Measurements from ENCODE around the gene EMCN. TPM values are rescaled to one million over a fixed set of nuclear protein-coding genes. Genes with fewer than 3 reads are reported as not detected.

EMCN gene
- total RNA-seq, 1 experiment from 2014 or later: not detected

- H3K27me3 Mint-ChIP-seq (ENCODE audit: low read depth): no peaks in the 10 kb centered on the region
- DNase-seq (ENCODE audit: low spot score) (no peak), ATAC-seq (no peak)
- peaks cover 28% of the 10 kb centered on the region for H3K9me3 Mint-ChIP-seq
- H3K36me3 Mint-ChIP-seq: peaks cover 8% of the 10 kb centered on the region; the same call in 1 of the 2 replicates
- H3K4me3 Mint-ChIP-seq: no peak overlapping the region
- TF ChIP-seq MYBL2 (CRISPR knock-in tag; IDR thresholded peaks at IDR 0.05): no peak
- no peak for TF ChIP-seq GRHL2 (CRISPR knock-in tag; IDR thresholded peaks at IDR 0.05; ENCODE audit: insufficient replicate concordance, severe bottlenecking)
- no peak for TF ChIP-seq TEAD4 (CRISPR knock-in tag; IDR thresholded peaks at IDR 0.05)
- TF ChIP-seq AFF4 (CRISPR knock-in tag; IDR thresholded peaks at IDR 0.05; ENCODE audit: borderline replicate concordance): no peak
- no peak for TF ChIP-seq SMAD3 (CRISPR knock-in tag; IDR thresholded peaks at IDR 0.05; ENCODE audit: borderline replicate concordance)
- no peak for TF ChIP-seq ZNF512 (CRISPR knock-in tag; IDR thresholded peaks at IDR 0.05; ENCODE audit: borderline replicate concordance)
- TF ChIP-seq TP53 (CRISPR knock-in tag; IDR thresholded peaks at IDR 0.05): no peak
- no peak for TF ChIP-seq EMX1 (CRISPR knock-in tag; IDR thresholded peaks at IDR 0.05)
- TF ChIP-seq TEAD1 (CRISPR knock-in tag; IDR thresholded peaks at IDR 0.05): no peak
- TF ChIP-seq PRDM15 (CRISPR knock-in tag; IDR thresholded peaks at IDR 0.05): no peak
- no peak for TF ChIP-seq ERG (CRISPR knock-in tag; IDR thresholded peaks at IDR 0.05)
- TF ChIP-seq ZNF671 (CRISPR knock-in tag; IDR thresholded peaks at IDR 0.05): no peak
- TF ChIP-seq RELA (CRISPR knock-in tag; IDR thresholded peaks at IDR 0.05; ENCODE audit: borderline replicate concordance): no peak
- no peak for TF ChIP-seq ATF1 (CRISPR knock-in tag; IDR thresholded peaks at IDR 0.05)
- TF ChIP-seq NR1H2 (CRISPR knock-in tag; IDR thresholded peaks at IDR 0.05): no peak
- H3K4me1 Mint-ChIP-seq: no peaks in the 10 kb centered on the region
- ChIA-PET POLR2A (no interaction called here), CTCF (no interaction called here)
- no peak overlapping the region for H3K27ac Mint-ChIP-seq
Observed at GRCh38 chr4:100525686-100526085, 7.9 kb upstream of the EMCN start.

GRCh38 chr4:100519205-100519604, 1.4 kb upstream of the EMCN start:
- H3K4me1 Mint-ChIP-seq: peaks cover 17% of the 10 kb centered on the region
- DNase-seq (ENCODE audit: low spot score) (no peak), ATAC-seq (no peak)
- ChIA-PET POLR2A (no interaction called here), CTCF (no interaction called here)
- no peaks in the 10 kb centered on the region for H3K9me3 Mint-ChIP-seq
- H3K27me3 Mint-ChIP-seq (ENCODE audit: low read depth): no peaks in the 10 kb centered on the region
- no peaks in the 10 kb centered on the region for H3K36me3 Mint-ChIP-seq
- no peak overlapping the region for H3K4me3 Mint-ChIP-seq
- no peak overlapping the region for H3K27ac Mint-ChIP-seq
- TF ChIP-seq ZNF425 (CRISPR knock-in tag; conservative IDR thresholded peaks at IDR 0.05): no peak
- TF ChIP-seq ZNF121 (CRISPR knock-in tag; IDR thresholded peaks at IDR 0.05): no peak
- TF ChIP-seq ATF2 (CRISPR knock-in tag; IDR thresholded peaks at IDR 0.05; ENCODE audit: borderline replicate concordance, low read depth): no peak
- no peak for TF ChIP-seq KAT7 (CRISPR knock-in tag; IDR thresholded peaks at IDR 0.05; ENCODE audit: borderline replicate concordance)
- no peak for TF ChIP-seq RELA (CRISPR knock-in tag; IDR thresholded peaks at IDR 0.05; ENCODE audit: borderline replicate concordance)
- TF ChIP-seq ELF4 (CRISPR knock-in tag; IDR thresholded peaks at IDR 0.05; ENCODE audit: low read depth): no peak
